Psoas muscle (tissue), 8 donors: ENCODE results near the gene GRB10. TPM values are rescaled to one million over a fixed set of nuclear protein-coding genes. Genes with fewer than 3 reads are reported as not detected.
"Not testable (repeated sequence)": the region's sequence is repeated elsewhere in the genome, so short reads cannot be mapped to it uniquely, and the experiment has no call there.

Experiments
- ATAC-seq, 4 donors: fragments of 200-7000 bp; cut with Tn5 transposase; one replicate each; pipeline ENCODE4 v1.9.1; 2020; ENCODE audit warnings: moderate library complexity in 3 of 4, mild to moderate bottlenecking in 2 of 4
- DNase-seq, 2 donors: peaks; one replicate each; pipeline ENCODE4 v3.0.0-alpha.2; 2020
- H3K27ac ChIP-seq: fragments of 200-600 bp; one replicate; pipeline ENCODE4 v1.8.0; 2022
- H3K27me3 ChIP-seq, 3 donors: fragments of 200-600 bp in 1 of 3; one replicate each; pipeline versions ENCODE4 v1.6.1 to v1.8.0; 2013 to 2022; ENCODE audit warnings: low read length in 2 of 3, mild to moderate bottlenecking in 2 of 3, moderate library complexity in 1 of 3; ENCODE audit not compliant: insufficient read depth in 3 of 3
- H3K36me3 ChIP-seq, 2 donors: fragments of 200-600 bp in 1 of 2; one replicate each; pipeline versions ENCODE4 v1.6.1 to v1.8.0; 2013 to 2022; ENCODE audit warnings: low read depth in 1 of 2, mild to moderate bottlenecking in 1 of 2, moderate library complexity in 1 of 2; ENCODE audit not compliant: insufficient read depth in 1 of 2
- H3K4me1 ChIP-seq: fragments of 200-600 bp; one replicate; pipeline ENCODE4 v1.8.0; 2022
- H3K4me3 ChIP-seq: fragments of 200-600 bp; one replicate; pipeline ENCODE4 v1.8.0; 2022; ENCODE audit warnings: mild to moderate bottlenecking
- H3K9me3 ChIP-seq: fragments of 200-600 bp; one replicate; pipeline ENCODE4 v1.8.0; 2022
- CTCF ChIP-seq: fragments of 200-600 bp; IDR thresholded peaks from one replicate; pipeline ENCODE4 v1.8.0; 2022; ENCODE audit warnings: antibody characterized with exemption
- WGBS, 3 donors: extraction: QIAGEN DNeasy Blood & Tissue Kit; methylation state at CpG; one replicate each; pipeline versions ENCODE4 v1.1.6 to v1.1.7; 2013; 5-methylcytosine and 5-hydroxymethylcytosine counted together
- intact Hi-C, 2 donors: fragments of 100-400 bp; cut with DNase I; formaldehyde crosslinking; loops; one replicate each; pipeline versions ENCODE4 v1.11.0 to v1.14.2; 2022
- polyA plus RNA-seq, 3 donors: library from polyadenylated mRNA; stranded (reverse); fragments of 200-250 nt; gene quantifications; one replicate each; pipeline ENCODE4 v1.2.3, GENCODE V29; 2013
- total RNA-seq, 4 donors: library from RNA; stranded (reverse); fragmentation: NEBNext Ultra II Directional in 2 of 4; extraction: Animal tissue kit (Norgen Biotek cat#: 25700) in 2 of 4; gene quantifications; one replicate each; pipeline versions ENCODE4 v1.2.1 to v1.2.4, GENCODE V29; 2021 to 2023
- donor health status: healthy with polysubstance abuse.
- donor health status: DM: no; HTN: no; CAD: no; lungs with moderate emphysema.
- donor health status: Bipolar disorder and iron deficiency.
- donor health status: healthy.
- donor health status: DM: yes; HTN: yes; CAD: no.
- donor health status: DM: no; HTN: no; CAD: no.
- donor health status: DM: no; HTN: no; CAD: no.
- donor health status: DM: yes; HTN: yes; CAD: no.

GRB10 gene
- total and polyA plus RNA-seq, 7 donors: 25.8 to 72.7 (median 53.0) TPM

GRCh38 chr7:50589364-50589763, 193.3 kb downstream of the GRB10 start:
- no peaks in the 10 kb centered on the region for H3K27me3 ChIP-seq
- DNase-seq (no peak), ATAC-seq (no peak)
- no peak overlapping the region for H3K27ac ChIP-seq
- H3K36me3 ChIP-seq: peaks cover 4 to 15% of the 10 kb centered on the region in 2 donors
- intact Hi-C loops: no loop called here
- H3K4me3 ChIP-seq: no peak overlapping the region
- TF ChIP-seq CTCF: no peak
- H3K9me3 ChIP-seq: no peaks in the 10 kb centered on the region
- WGBS, 3 donors: 50 to 81% (median 76%) methylated on average over 2 of the region's 2 CpGs
- peaks cover 12% of the 10 kb centered on the region for H3K4me1 ChIP-seq

- ATAC-seq: peak in 3 of 4 donors; percentile 24 to 56 (median 50)
- intact Hi-C loops: no loop called here
These were observed 193.8 kb downstream of the GRB10 start for GRCh38 chr7:50588937-50589336.

GRCh38 chr7:50587737-50588136, 195.0 kb downstream of the GRB10 start:
- intact Hi-C loops: no loop called here
- Histone ChIP-seq H3K4me3 (no peak overlapping the region), H3K4me1 (no peaks in the 10 kb centered on the region), H3K27ac (no peak overlapping the region), H3K9me3 (no peaks in the 10 kb centered on the region), H3K36me3 (peaks cover 0 to 13% of the 10 kb centered on the region in 2 donors), H3K27me3 (no peaks in the 10 kb centered on the region)
- no peak for TF ChIP-seq CTCF
- DNase-seq (no peak), ATAC-seq (no peak)
- 78 to 87% (median 82%) methylated on average over 6 of the region's 6 CpGs for WGBS, 3 donors

More at GRCh38 chr7:50588937-50589336, 193.8 kb downstream of the GRB10 start:
- Histone ChIP-seq H3K36me3 (peaks cover 4 to 15% of the 10 kb centered on the region in 2 donors), H3K9me3 (no peaks in the 10 kb centered on the region), H3K4me3 (no peak overlapping the region), H3K4me1 (peaks cover 8% of the 10 kb centered on the region), H3K27me3 (no peaks in the 10 kb centered on the region), H3K27ac (no peak overlapping the region)
- no peak for DNase-seq
- no peak for TF ChIP-seq CTCF
- 72 to 85% (median 80%) methylated on average over 8 of the region's 8 CpGs for WGBS, 3 donors

DNA sequence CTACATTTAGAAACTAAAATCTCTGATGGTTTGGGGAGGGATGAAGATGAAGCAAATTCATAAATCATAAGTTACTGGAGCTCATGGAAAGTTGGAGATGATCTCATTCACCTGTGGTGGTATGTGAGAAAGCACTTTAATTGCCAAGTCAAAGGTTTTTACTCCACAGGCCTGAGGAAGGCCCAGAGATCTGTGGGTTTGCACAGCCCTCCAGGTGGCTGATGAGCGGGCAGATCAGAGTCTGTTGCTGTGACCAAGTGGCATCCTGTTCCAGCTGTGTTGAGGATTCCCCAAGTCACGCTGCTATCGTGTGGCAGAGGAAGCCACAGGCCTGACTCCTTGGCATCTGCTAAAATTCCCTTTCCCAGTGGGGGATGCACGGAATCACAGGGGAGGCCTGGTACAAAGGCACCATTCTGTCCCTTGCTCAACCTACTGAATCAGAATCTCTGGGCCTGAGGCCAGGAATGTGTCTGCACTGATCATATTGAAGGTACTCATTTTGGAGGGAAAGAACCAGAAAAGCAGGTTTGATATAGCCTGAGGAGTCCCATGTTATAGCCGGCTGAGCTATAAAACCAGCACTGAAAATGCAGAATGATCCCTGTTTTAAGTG, 197.8 kb downstream of the GRB10 start:
- Histone ChIP-seq H3K36me3 (no peaks in the 10 kb centered on the region), H3K4me1 (no peaks in the 10 kb centered on the region), H3K27me3 (no peaks in the 10 kb centered on the region), H3K27ac (no peak overlapping the region), H3K4me3 (no peak overlapping the region), H3K9me3 (no peaks in the 10 kb centered on the region)
- WGBS, 3 donors: 79 to 84% (median 83%) methylated on average over 5 of the region's 5 CpGs
- TF ChIP-seq CTCF: no peak
- intact Hi-C loops: no loop called here
- ATAC-seq: no peak
- no peak for DNase-seq

- ATAC-seq (no peak), DNase-seq (no peak)
- no peaks in the 10 kb centered on the region for H3K9me3 ChIP-seq
- no peak overlapping the region for H3K4me3 ChIP-seq
- no peaks in the 10 kb centered on the region for H3K27me3 ChIP-seq
- H3K27ac ChIP-seq: no peak overlapping the region
- no peaks in the 10 kb centered on the region for H3K4me1 ChIP-seq
- no peaks in the 10 kb centered on the region for H3K36me3 ChIP-seq
- intact Hi-C loops: no loop called here
- 81 to 86% (median 81%) methylated on average over 4 of the region's 4 CpGs for WGBS, 3 donors
- no peak for TF ChIP-seq CTCF
These were observed 198.3 kb downstream of the GRB10 start for GRCh38 chr7:50584386-50584785.

GRCh38 chr7:50583295-50583694, 199.4 kb downstream of the GRB10 start:
- DNase-seq, H3K9me3 ChIP-seq, intact Hi-C loops, H3K36me3 ChIP-seq, H3K4me1 ChIP-seq, H3K27me3 ChIP-seq, H3K27ac ChIP-seq, ATAC-seq, H3K4me3 ChIP-seq: not testable (repeated sequence)
- WGBS, 3 donors: 91 to 93% (median 92%) methylated on average over 4 of the region's 4 CpGs

DNA sequence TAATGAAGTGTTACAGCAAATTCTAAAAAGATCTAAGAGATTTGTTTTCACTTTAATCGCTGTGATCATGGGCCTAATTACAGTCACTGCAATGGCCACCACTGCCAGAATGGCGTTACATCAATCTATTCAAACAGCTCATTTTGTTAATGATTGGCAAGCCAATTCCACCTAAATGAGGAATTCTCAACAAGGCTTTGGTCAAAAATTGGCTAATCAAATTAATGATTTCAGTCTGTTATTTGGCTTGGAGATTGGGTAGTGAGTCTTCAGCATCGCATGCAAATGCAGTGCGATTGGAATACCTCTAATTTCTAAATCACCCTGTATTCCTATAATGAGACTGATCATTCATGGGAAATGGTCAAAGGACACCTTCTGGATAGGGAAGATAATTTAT, 200.4 kb downstream of the GRB10 start:
- H3K27me3 ChIP-seq, H3K9me3 ChIP-seq, ATAC-seq, H3K4me1 ChIP-seq, H3K36me3 ChIP-seq, H3K4me3 ChIP-seq, H3K27ac ChIP-seq, DNase-seq, intact Hi-C loops: not testable (repeated sequence)
- 91 to 98% (median 95%) methylated on average over 4 of the region's 4 CpGs for whole genome bisulfite sequencing, 3 donors
